Choroid plexus epithelial cell (primary cell): ENCODE data around the gene CDS2.
A peak's percentile ranks its signal among the peaks of the same experiment; 100 is the strongest.

Experiments
- DNase-seq: peaks from one replicate; pipeline ENCODE4 v3.0.0-alpha.2; 2010; ENCODE audit warnings: low read depth
- H3K4me3 ChIP-seq: 2 replicates; pipeline ENCODE4 v1.5.1; 2011; ENCODE audit warnings: low read depth, mild to moderate bottlenecking, control low read depth, low read length, moderate library complexity
- TF ChIP-seq, protein P1 (sequence below): conservative IDR thresholded peaks from 2 replicates; pipeline ENCODE4 v1.5.1; 2011; ENCODE audit warnings: low read depth, mild to moderate bottlenecking, control low read depth, inconsistent platforms, low read length, moderate library complexity

CDS2 gene

DNA sequence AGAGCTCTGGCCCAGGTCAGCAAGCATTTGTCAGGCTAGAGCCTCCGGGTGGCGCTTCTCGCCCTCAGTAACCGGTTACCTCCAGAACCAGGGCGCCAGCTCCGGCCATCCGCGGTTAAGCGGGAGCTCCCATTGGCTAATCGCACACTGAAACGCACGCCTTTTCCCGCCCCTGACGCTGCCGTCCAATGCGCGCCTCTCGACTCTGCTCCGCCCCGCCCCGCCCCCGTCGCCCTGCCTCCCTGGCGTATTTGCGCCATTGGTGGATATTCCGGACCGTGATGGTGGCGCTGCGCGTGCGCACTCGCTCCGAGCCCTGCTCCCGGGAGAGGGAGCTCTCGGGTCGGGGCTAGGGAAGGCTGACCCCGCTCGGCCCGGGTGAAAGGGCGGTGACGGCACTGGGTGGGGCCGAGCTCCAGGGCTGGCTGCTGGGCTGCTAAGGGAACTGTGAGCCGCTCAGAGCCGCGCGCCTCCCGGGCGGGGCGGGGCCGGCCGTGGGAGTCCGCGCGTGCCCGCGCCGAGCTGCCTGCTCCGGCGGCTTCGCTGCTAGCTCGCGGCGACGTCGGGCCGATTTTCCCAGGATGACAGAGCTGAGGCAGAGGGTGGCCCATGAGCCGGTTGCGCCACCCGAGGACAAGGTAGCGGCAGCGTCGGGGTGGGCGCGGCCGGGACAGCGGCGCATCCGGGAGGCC, at the start of gene CDS2:
Gene CDS2 (plus strand): TSS at position 497 of the 692 bp plus-strand sequence. CDS start 85 bp downstream, at position 582.
- peak within 1 kb of the TSS; percentile 90 for H3K4me3 ChIP-seq
- DNase-seq = peak; percentile 99
- TF ChIP-seq, protein P1, sequence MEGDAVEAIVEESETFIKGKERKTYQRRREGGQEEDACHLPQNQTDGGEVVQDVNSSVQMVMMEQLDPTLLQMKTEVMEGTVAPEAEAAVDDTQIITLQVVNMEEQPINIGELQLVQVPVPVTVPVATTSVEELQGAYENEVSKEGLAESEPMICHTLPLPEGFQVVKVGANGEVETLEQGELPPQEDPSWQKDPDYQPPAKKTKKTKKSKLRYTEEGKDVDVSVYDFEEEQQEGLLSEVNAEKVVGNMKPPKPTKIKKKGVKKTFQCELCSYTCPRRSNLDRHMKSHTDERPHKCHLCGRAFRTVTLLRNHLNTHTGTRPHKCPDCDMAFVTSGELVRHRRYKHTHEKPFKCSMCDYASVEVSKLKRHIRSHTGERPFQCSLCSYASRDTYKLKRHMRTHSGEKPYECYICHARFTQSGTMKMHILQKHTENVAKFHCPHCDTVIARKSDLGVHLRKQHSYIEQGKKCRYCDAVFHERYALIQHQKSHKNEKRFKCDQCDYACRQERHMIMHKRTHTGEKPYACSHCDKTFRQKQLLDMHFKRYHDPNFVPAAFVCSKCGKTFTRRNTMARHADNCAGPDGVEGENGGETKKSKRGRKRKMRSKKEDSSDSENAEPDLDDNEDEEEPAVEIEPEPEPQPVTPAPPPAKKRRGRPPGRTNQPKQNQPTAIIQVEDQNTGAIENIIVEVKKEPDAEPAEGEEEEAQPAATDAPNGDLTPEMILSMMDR = peak; percentile 60

DNA sequence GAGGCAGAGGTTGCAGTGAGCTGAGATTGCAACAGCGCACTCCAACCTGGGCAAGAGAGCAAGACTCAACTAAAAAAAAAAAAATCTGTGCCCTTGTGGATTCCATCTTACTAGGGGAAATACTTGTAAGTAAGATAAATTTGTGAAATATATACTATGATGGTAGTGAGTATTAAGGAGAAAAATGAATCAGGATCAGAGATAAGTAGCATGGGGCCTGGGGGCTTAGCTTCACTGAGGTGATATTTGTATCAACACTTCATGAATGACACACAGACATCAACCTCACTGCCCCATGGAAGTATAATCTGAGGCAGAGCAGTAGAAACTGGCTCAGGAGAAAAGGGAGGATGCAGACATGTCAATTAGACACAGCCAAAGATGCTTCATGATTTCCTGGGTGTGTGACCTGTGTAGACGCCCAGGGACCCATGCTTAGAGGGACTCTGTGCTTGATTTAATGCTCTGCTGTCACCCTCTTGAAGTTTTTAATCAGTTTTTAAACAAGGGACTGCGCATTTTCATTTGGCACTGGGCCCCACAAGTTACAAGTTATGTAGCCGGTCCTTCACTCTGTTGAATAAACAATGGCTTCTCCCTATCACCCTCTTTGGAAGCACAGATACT, 48.9 kb upstream of the CDS2 start:
- no peak for DNase-seq
- TF ChIP-seq, protein P1 = no peak
- H3K4me3 ChIP-seq = no peak overlapping the region

DNA sequence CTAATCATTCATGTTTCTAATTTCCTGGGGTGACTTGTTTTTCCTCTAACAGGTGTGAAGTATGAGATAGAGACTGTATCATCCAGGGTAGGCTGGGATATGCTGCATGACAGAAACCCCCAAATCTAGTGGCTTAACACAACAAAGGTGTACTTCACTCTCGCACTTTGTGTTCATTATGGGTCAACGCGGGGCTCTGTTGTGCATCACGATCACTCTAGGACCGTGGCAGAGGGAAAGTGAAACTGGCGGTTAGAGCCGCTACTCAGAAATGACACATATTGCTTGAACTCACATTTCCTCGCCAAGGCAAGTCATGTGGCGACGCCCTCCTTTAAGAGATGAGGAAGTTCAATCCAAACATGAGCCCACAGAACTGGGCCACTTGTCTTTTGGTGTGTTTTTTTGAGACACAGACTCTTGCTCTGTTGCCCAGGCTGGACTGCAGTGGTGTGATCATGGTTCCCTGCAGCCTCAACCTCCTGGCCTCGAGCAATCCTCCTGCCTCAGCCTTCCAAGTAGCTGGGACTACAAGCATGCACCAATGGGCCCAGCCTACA, 48.3 kb upstream of the CDS2 start:
- TF ChIP-seq, protein P1 = no peak
- DNase-seq = peak; percentile 16
- H3K4me3 ChIP-seq = no peak overlapping the region

DNA sequence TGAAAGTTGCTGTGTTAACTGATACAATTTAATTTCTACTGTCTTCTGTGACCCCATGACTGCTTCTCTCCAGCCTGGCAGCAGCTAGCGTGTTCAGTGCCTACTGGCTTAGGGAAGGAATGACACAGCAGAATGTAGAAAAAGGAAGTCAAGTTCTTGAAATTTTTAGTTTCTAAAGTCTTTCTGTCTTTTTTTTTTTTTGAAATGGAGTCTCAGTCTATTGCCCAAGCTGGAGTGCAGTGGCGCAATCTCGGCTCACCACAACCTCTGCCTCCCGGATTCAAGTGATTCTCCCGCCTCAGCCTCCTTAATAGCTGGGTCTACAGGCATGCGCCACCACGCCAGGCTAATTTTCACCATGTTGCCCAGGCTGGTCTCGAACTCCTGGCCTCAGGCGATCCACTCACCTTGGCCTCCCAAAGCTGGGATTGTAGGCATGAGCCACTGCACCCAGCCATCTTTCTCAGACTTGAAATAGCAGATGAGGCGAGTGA, 46.4 kb upstream of the CDS2 start:
- DNase-seq = peak; percentile 77
- TF ChIP-seq, protein P1 = no peak
- H3K4me3 ChIP-seq = no peak overlapping the region

DNA sequence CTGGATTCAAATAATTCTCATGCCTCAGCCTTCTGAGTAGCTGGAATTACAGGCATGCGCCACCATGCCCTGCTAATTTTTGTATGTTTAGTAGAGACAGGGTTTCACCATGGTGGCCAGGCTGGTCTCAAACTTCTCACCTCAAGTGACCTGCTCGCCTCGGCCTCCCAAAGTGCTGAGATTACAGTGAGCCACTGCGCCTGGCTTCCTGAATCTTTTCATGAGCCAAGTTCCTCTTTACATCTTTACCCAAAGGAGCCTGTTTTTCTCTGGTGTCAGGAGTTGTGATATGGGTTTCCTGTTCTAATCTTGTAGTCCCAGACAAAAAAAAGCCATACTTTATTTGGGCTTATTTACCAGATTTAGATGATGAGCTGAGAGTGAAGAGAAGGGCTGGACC, 41.4 kb upstream of the CDS2 start:
- no peak overlapping the region for H3K4me3 ChIP-seq
- no peak for DNase-seq
- TF ChIP-seq, protein P1 = no peak

DNA sequence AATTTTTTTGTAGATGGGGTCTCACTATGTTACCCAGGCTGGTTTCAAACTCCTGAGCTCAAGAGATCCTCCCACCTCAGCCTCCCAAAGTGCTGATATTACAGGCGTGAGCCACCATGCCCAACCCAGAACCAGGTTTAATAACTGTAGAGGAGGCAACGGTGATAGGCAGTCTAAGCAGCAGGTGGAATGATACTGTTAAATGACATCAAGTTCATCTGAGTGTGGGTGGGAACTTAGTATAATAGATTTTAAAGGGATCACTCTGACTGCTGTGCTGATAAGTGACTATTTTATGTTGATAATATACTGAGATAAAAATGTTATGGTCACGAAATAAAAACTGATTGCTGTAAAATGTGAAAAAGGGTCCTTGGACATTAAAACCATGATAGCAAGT, 38.1 kb upstream of the CDS2 start:
- no peak for DNase-seq
- TF ChIP-seq, protein P1 = no peak
- no peak overlapping the region for H3K4me3 ChIP-seq

DNA sequence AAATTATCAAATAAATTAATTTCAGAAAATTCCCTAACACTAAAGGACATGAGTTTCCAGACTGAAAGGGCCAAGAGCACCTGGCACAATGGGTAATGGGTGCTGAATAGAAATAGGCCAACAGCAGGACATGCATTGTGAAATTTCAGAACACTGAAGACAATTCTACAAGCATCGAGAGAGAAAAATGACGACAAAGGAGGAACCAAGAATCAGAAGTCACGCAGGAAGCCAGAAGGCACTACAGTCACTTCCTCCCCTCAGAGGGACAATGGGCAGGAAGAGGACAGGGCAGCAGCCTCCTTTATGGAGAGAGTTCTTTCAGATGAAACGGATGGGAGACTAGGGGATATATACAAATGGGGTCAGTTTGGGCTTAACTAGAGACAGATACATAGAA, 36.6 kb upstream of the CDS2 start:
- TF ChIP-seq, protein P1 = no peak
- DNase-seq = no peak
- H3K4me3 ChIP-seq = no peak overlapping the region
